ENCODE results near the gene SIN3A. TPM values are rescaled to one million over a fixed set of nuclear protein-coding genes. Genes with fewer than 3 reads are reported as not detected.

The SIN3A gene
- total and polyA plus RNA-seq, 9 of the 15 experiments (the other 6 are each of a cell fraction or from before 2014, with no cell fraction given) = 11.1 to 70.3 (median 25.3) TPM

GRCh38 chr15:75335705-75336355 is 115.7 kb downstream of the SIN3A start, which contains the start of gene COMMD4 (continued):
- TF ChIP-seq HOMEZ (CRISPR knock-in tag; IDR thresholded peaks at IDR 0.05) = no peak
- no peak for TF ChIP-seq MIER1 (IDR thresholded peaks at IDR 0.05; ENCODE audit: low read depth)
- peak; percentile 78 for TF ChIP-seq TAF1 (IDR thresholded peaks at IDR 0.05; ENCODE audit: control insufficient read depth, extremely low read depth, insufficient read depth, low read length, severe bottlenecking)
- TF ChIP-seq NFE2L1 (tag; IDR thresholded peaks at IDR 0.05; ENCODE audit: borderline replicate concordance, low read depth) = no peak
- TF ChIP-seq SNRNP70 (optimal IDR thresholded peaks at IDR 0.05; ENCODE audit: low read depth, low read length) = no peak
- TF ChIP-seq NFIC (IDR thresholded peaks at IDR 0.05) = no peak
- peak; percentile 3; the same call in 1 of the 2 replicates for TF ChIP-seq MAFG (tag; conservative IDR thresholded peaks at IDR 0.05)
- peak; percentile 90 to 100 for TF ChIP-seq MAZ (CRISPR knock-in tag; conservative IDR thresholded peaks at IDR 0.05 in 1 of 2, IDR thresholded peaks at IDR 0.05 in 1 of 2)
- peak; percentile 79 for TF ChIP-seq VEZF1 (CRISPR knock-in tag; IDR thresholded peaks at IDR 0.05)
- no peak; a peak in 1 of 4 replicates for TF ChIP-seq ETV6 (IDR thresholded peaks at IDR 0.05; ENCODE audit: borderline replicate concordance in 1 of 2, low read depth in 2 of 2, low read length in 1 of 2)
- TF ChIP-seq ETV6 (CRISPR knock-in tag; IDR thresholded peaks at IDR 0.05; ENCODE audit: borderline replicate concordance) = no peak
- no peak for TF ChIP-seq NONO (IDR thresholded peaks at IDR 0.05; ENCODE audit: low read depth in 2 of 2, low read length in 1 of 2)
- no peak for TF ChIP-seq NFE2 (IDR thresholded peaks at IDR 0.05; ENCODE audit: low read depth)
- TF ChIP-seq MYBL2 (IDR thresholded peaks at IDR 0.05; ENCODE audit: low read depth) = no peak; the same call in 1 of the 2 replicates
- no peak for TF ChIP-seq MYBL2 (CRISPR knock-in tag; IDR thresholded peaks at IDR 0.05; ENCODE audit: borderline replicate concordance)
- no peak for TF ChIP-seq ZNF778 (CRISPR knock-in tag; IDR thresholded peaks at IDR 0.05)
- TF ChIP-seq RBFOX2 (IDR thresholded peaks at IDR 0.05; ENCODE audit: low read depth, low read length) = peak; percentile 87
- TF ChIP-seq CTCF (IDR thresholded peaks at IDR 0.05 in 2 of 3, conservative IDR thresholded peaks at IDR 0.05 in 1 of 3; ENCODE audit: insufficient read depth in 2 of 3, low read depth in 1 of 3, low read length in 3 of 3) = no peak
- TF ChIP-seq TCF7 (IDR thresholded peaks at IDR 0.05; ENCODE audit: borderline replicate concordance) = peak; percentile 44; the same call in 1 of the 2 replicates
- TF ChIP-seq ZNF324 (CRISPR knock-in tag; IDR thresholded peaks at IDR 0.05) = no peak
- TF ChIP-seq ZBTB12 (CRISPR knock-in tag; IDR thresholded peaks at IDR 0.05) = no peak
- no peak for TF ChIP-seq HNRNPH1 (optimal IDR thresholded peaks at IDR 0.05; ENCODE audit: low read depth, low read length)
- no peak for TF ChIP-seq ZNF24 (IDR thresholded peaks at IDR 0.05)

Measured in K562 (cell line).